AG04449 (cell line): ENCODE results near the gene LINC01488.

Source experiments
- CTCF ChIA-PET: fragments of 350-600 bp; formaldehyde crosslinking; extraction: SDS; loops from one replicate; lab custom pipeline; 2021; ENCODE audit warnings: antibody characterized with exemption; lab: Yijun Ruan, JAX
- POLR2A ChIA-PET: fragments of 400-600, 350-600 bp; formaldehyde crosslinking; extraction: SDS; loops from one replicate; lab custom pipeline; 2020; ENCODE audit warnings: antibody characterized with exemption, inconsistent platforms; lab: Yijun Ruan, JAX
- DNase-seq: peaks from one replicate; pipeline ENCODE4 v3.0.0-alpha.2; 2010; ENCODE audit warnings: low read depth, low spot score
- H3K4me3 ChIP-seq: 2 replicates; pipeline ENCODE4 v1.5.1; 2011; ENCODE audit warnings: low read depth, mild to moderate bottlenecking, control low read depth, low read length
- TF ChIP-seq, protein P1 (sequence below): IDR thresholded peaks from one replicate; pipeline ENCODE4 v1.5.1; 2011; ENCODE audit warnings: mild to moderate bottlenecking, moderate library complexity, low read length, control low read depth, inconsistent platforms; ENCODE audit not compliant: insufficient read depth; ENCODE audit errors: missing control alignments

The LINC01488 gene

DNA sequence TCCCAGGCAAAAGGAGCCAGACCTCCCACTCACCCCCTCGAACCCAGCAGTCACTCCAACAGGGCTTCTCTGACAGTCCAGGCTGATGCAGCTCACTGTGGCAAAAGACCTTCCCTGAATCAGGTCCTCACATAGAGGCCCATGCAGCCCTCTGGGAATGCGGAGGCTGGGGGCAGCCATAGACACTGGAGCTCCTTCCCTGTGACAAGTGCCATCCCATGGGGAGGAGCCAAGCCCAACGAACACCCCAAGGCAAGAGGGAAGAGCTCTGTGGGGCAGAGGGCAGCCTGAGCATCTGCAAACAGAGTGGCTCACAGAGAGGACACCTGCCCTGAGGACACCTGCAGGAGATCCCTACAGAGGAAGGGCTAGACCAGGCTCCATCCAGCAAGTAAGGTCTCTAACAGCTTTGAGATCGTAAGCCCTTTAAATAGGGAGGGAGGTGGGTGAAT, at the start of gene LINC01488:
LINC01488 (plus strand) TSS at position 271 of the 452 bp plus-strand sequence.
- ChIA-PET CTCF (no interaction called here), POLR2A (interaction anchor here (1.3 kb wide), 1 partner anchor 16 kb away, joined by 5 read pairs; no protein-coding TSS in a partner anchor)
- no peak within 1 kb of the TSS for H3K4me3 ChIP-seq
- no peak for DNase-seq
- TF ChIP-seq, protein P1, sequence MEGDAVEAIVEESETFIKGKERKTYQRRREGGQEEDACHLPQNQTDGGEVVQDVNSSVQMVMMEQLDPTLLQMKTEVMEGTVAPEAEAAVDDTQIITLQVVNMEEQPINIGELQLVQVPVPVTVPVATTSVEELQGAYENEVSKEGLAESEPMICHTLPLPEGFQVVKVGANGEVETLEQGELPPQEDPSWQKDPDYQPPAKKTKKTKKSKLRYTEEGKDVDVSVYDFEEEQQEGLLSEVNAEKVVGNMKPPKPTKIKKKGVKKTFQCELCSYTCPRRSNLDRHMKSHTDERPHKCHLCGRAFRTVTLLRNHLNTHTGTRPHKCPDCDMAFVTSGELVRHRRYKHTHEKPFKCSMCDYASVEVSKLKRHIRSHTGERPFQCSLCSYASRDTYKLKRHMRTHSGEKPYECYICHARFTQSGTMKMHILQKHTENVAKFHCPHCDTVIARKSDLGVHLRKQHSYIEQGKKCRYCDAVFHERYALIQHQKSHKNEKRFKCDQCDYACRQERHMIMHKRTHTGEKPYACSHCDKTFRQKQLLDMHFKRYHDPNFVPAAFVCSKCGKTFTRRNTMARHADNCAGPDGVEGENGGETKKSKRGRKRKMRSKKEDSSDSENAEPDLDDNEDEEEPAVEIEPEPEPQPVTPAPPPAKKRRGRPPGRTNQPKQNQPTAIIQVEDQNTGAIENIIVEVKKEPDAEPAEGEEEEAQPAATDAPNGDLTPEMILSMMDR: no peak

DNA sequence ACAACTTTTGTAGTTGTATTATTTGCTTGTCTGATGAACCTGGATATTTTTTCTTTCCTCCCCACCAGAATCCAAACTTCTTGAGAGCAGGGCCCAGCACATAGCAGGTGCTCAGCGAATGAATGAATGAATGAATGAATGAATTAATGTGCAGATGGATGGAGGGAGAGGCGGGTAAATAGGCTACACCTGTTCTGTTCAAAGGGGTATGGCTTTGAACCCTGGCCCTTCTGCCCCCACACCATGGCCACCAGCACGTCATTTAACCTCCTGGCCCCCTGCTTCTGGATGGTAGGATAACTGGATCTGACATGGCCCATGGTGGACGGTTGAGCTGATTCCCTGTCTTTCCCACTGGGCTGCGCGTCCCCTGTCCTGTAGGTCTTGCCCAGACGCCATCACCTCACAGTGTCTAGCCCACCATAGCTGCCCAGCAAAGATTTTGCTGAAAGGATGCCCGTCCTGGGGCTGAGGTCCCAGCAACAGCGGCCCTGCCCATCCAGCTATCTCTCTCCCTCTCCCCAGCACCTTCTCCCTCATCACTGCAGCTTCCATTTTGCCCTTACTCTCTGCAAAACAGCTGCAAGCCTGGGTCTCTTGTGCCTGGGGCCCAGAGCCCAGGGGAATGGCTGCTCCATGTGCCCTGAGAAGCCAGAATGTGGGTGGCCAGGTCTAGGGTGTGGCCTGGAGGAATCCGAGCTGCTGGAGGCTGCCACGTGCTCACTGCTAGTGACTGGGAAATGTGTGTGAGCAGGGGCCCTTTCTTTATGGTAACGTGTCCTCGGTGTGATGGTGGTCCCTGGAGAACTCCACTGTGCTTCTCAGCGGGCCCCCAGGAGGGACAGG, 49.3 kb upstream of the LINC01488 start:
- H3K4me3 ChIP-seq: no peak overlapping the region
- DNase-seq: no peak
- ChIA-PET CTCF (interaction anchor here (2.1 to 2.8 kb wide), 3 partner anchors 10 to 301 kb away, joined by 4 to 10 read pairs (median 8); no protein-coding TSS in a partner anchor), POLR2A (no interaction called here)
- TF ChIP-seq, protein P1: no peak

DNA sequence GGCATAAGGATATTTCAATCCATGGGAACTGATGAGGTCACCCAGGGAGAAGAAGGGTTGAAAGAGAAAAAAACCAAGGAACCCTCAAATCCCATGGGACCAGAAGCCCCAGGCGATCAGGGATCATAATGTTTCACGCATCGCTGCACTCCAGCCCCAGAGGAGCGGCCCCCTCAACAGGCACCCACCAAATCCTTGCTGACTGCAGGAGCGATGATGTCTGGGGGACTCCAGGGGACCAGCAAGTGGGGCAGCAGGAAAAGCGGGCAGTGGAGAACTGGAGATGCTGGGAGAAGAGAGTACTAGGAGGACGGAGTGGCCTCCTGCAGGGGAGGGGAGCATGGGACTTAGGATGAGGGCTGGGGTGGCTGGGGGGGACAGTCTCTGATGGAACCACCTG, 47.7 kb upstream of the LINC01488 start:
- no peak for DNase-seq
- POLR2A ChIA-PET: no interaction called here
- H3K4me3 ChIP-seq: no peak overlapping the region
- CTCF ChIA-PET: interaction anchor here (2.3 kb wide), 1 partner anchor 10 kb away, joined by 10 read pairs; no protein-coding TSS in a partner anchor
- TF ChIP-seq, protein P1: no peak

GRCh38 chr11:69434471-69434931, 47.0 kb upstream of the LINC01488 start:
- ChIA-PET POLR2A (no interaction called here), CTCF (no interaction called here)
- H3K4me3 ChIP-seq: no peak overlapping the region
- TF ChIP-seq, protein P1: no peak
- no peak for DNase-seq

GRCh38 chr11:69435161-69435986, 46.1 kb upstream of the LINC01488 start:
- POLR2A ChIA-PET: no interaction called here
- TF ChIP-seq, protein P1: no peak
- H3K4me3 ChIP-seq: no peak overlapping the region
- no peak for DNase-seq
- CTCF ChIA-PET: no interaction called here
